Fibroblast of lung (primary cell): ENCODE data around the gene DIS3L2. TPM values are rescaled to one million over a fixed set of nuclear protein-coding genes. Genes with fewer than 3 reads are reported as not detected.
A peak's percentile ranks its signal among the peaks of the same experiment; 100 is the strongest.

Experiments used
- DNase-seq, 2 donors: peaks; one replicate each; pipeline versions ENCODE4 v3.0.0 to v3.0.0-alpha.2; 2010; ENCODE audit warnings: low read depth in 2 of 2
- H2AFZ ChIP-seq: 2 replicates; pipeline ENCODE4 v1.5.1; 2012; ENCODE audit warnings: low read length, control low read depth, inconsistent platforms
- H3K27ac ChIP-seq: 2 replicates; pipeline ENCODE4 v1.5.1; 2011; ENCODE audit warnings: low read length, control low read depth; ENCODE audit not compliant: insufficient read depth
- H3K27me3 ChIP-seq: 2 replicates; pipeline ENCODE4 v1.5.1; 2011; ENCODE audit warnings: mild to moderate bottlenecking, low read length; ENCODE audit not compliant: control insufficient read depth, insufficient read depth
- H3K36me3 ChIP-seq: 2 replicates; pipeline ENCODE4 v1.5.1; 2011; ENCODE audit warnings: low read length; ENCODE audit not compliant: control insufficient read depth, insufficient read depth
- H3K4me1 ChIP-seq: 2 replicates; pipeline ENCODE4 v1.5.1; 2011; ENCODE audit warnings: low read length; ENCODE audit not compliant: control insufficient read depth, insufficient read depth; ENCODE audit errors: extremely low read depth
- H3K4me2 ChIP-seq: 2 replicates; pipeline ENCODE4 v1.5.1; 2011; ENCODE audit warnings: low read length, control low read depth; ENCODE audit not compliant: insufficient read depth; ENCODE audit errors: extremely low read depth
- H3K4me3 ChIP-seq, 4 experiments: fragments of 200-600 bp in 1 of 4; sonication (generic) in 1 of 4; replicated peaks in 1 of 4; 2 replicates each; pipeline ENCODE4 v1.5.1; 2011 to 2016; ENCODE audit warnings: low read length in 4 of 4, low read depth in 3 of 4, mild to moderate bottlenecking in 3 of 4, control low read depth in 2 of 4, inconsistent platforms in 1 of 4, mixed read lengths in 1 of 4; ENCODE audit not compliant: insufficient read depth in 1 of 4; ENCODE audit errors: control extremely low read depth in 1 of 4
- H3K79me2 ChIP-seq: 2 replicates; pipeline ENCODE4 v1.5.1; 2012; ENCODE audit warnings: mild to moderate bottlenecking, low read length, inconsistent platforms; ENCODE audit not compliant: control insufficient read depth, insufficient read depth
- H3K9ac ChIP-seq: 2 replicates; pipeline ENCODE4 v1.5.1; 2011; ENCODE audit warnings: mild to moderate bottlenecking, low read length, control low read depth; ENCODE audit not compliant: insufficient read depth
- H3K9me3 ChIP-seq: 2 replicates; pipeline ENCODE4 v1.5.1; 2012; ENCODE audit warnings: low read depth, low read length; ENCODE audit not compliant: control insufficient read depth, insufficient read depth
- H4K20me1 ChIP-seq: 2 replicates; pipeline ENCODE4 v1.5.1; 2011; ENCODE audit warnings: low read length; ENCODE audit not compliant: control insufficient read depth, insufficient read depth; ENCODE audit errors: extremely low read depth
- EZH2 ChIP-seq: IDR thresholded peaks from 2 replicates; pipeline ENCODE4 v1.5.1; 2012; ENCODE audit warnings: low read length, control low read depth, mild to moderate bottlenecking; ENCODE audit errors: missing control alignments
- polyA plus RNA-seq, 2 donors: library from polyadenylated mRNA; depleted of rRNA in 1 of 2; stranded (reverse) in 1 of 2; unstranded in 1 of 2; fragments of >200 nt; gene quantifications; 2 replicates each; pipeline ENCODE4 v1.2.1, GENCODE V29; 2011 to 2012; ENCODE audit warnings: missing spikeins in 1 of 2
- total RNA-seq: library from RNA; depleted of rRNA; stranded (reverse); fragments of >200 nt; gene quantifications from 2 replicates; pipeline ENCODE4 v1.2.1, GENCODE V29; 2014
- TF ChIP-seq, protein P1 (sequence below), 2 donors: IDR thresholded peaks in 1 of 2; conservative IDR thresholded peaks in 1 of 2; 1 replicate in 1 of 2; 2 replicates in 1 of 2; pipeline ENCODE4 v1.5.1; 2011 to 2012; ENCODE audit warnings: low read length in 2 of 2, control low read depth in 1 of 2, inconsistent platforms in 1 of 2, low read depth in 1 of 2, mild to moderate bottlenecking in 1 of 2

DIS3L2 gene
- total and polyA plus RNA-seq, 2 donors (not counting 1 experiment from before 2014, with no cell fraction given), result 5.2 to 15.2 TPM

- TF ChIP-seq, protein P1, sequence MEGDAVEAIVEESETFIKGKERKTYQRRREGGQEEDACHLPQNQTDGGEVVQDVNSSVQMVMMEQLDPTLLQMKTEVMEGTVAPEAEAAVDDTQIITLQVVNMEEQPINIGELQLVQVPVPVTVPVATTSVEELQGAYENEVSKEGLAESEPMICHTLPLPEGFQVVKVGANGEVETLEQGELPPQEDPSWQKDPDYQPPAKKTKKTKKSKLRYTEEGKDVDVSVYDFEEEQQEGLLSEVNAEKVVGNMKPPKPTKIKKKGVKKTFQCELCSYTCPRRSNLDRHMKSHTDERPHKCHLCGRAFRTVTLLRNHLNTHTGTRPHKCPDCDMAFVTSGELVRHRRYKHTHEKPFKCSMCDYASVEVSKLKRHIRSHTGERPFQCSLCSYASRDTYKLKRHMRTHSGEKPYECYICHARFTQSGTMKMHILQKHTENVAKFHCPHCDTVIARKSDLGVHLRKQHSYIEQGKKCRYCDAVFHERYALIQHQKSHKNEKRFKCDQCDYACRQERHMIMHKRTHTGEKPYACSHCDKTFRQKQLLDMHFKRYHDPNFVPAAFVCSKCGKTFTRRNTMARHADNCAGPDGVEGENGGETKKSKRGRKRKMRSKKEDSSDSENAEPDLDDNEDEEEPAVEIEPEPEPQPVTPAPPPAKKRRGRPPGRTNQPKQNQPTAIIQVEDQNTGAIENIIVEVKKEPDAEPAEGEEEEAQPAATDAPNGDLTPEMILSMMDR (conservative IDR thresholded peaks at IDR 0.05 in 1 of 2, IDR thresholded peaks at IDR 0.05 in 1 of 2; ENCODE audit: low read depth in 1 of 2, low read length in 2 of 2), result no peak
- no peak for TF ChIP-seq EZH2
- Histone ChIP-seq H3K4me2 (no peak overlapping the region), H3K9ac (no peak overlapping the region), H3K4me3 (no peak overlapping the region), H3K27ac (no peak overlapping the region), H3K27me3 (no peaks in the 10 kb centered on the region), H3K36me3 (peaks cover 1% of the 10 kb centered on the region), H3K79me2 (no peaks in the 10 kb centered on the region), H3K9me3 (no peaks in the 10 kb centered on the region), H3K4me1 (no peaks in the 10 kb centered on the region), H4K20me1 (no peaks in the 10 kb centered on the region), H2AFZ (no peak overlapping the region)
- DNase-seq, result no peak
Measured at GRCh38 chr2:232088771-232089170, 127.3 kb downstream of the DIS3L2 start.

DNA sequence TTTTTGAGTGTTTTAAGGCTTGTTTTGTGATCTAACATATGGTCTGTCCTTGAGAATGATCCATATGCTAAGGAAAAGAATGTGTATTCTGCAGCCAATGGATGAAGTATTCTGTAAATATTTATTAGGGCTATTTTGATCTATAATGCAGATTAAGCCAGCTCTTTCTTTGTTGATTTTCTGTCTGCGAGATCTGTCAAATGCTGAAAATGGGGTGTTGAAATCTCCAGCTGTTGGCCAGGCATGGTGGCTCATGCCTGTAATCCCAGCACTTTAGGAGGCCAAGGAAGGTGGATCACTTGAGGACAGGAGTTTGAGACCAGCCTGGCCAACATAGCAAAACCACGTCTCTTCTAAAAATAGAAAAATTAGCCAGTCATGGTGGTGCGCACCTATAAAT is 132.7 kb downstream of the DIS3L2 start:
- no peaks in the 10 kb centered on the region for H3K79me2 ChIP-seq
- peak in 1 of 2 donors; percentile 28 for DNase-seq
- H3K4me3 ChIP-seq, result no peak overlapping the region
- no peak overlapping the region for H3K4me2 ChIP-seq
- no peaks in the 10 kb centered on the region for H3K9me3 ChIP-seq
- no peak overlapping the region for H2AFZ ChIP-seq
- no peak overlapping the region for H3K27ac ChIP-seq
- H3K4me1 ChIP-seq, result no peaks in the 10 kb centered on the region
- no peaks in the 10 kb centered on the region for H4K20me1 ChIP-seq
- no peak overlapping the region for H3K9ac ChIP-seq
- no peaks in the 10 kb centered on the region for H3K27me3 ChIP-seq
- no peaks in the 10 kb centered on the region for H3K36me3 ChIP-seq
- no peak for TF ChIP-seq EZH2
- TF ChIP-seq, protein P1 (conservative IDR thresholded peaks at IDR 0.05 in 1 of 2, IDR thresholded peaks at IDR 0.05 in 1 of 2; ENCODE audit: low read depth in 1 of 2, low read length in 2 of 2), result no peak

DNA sequence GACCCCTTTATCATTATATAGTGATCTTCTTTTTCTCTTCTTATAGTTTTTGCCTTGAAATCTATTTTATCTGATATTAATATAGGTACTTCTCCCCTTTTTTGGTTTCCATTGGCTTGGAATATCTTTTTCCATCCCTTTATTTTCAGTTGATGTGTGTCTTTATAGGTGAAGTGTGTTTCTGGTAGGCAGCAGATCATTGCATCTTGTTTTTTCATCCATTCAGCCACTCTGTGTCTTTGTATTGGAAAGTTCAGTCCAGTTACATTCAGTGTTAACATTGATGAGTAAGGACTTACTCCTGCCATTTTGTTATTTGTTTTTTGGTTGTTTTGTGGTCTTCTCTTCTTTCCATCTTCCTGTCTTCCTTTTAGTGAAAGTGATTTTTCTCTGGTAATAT is 133.4 kb downstream of the DIS3L2 start:
- DNase-seq, result no peak
- TF ChIP-seq, protein P1 (conservative IDR thresholded peaks at IDR 0.05 in 1 of 2, IDR thresholded peaks at IDR 0.05 in 1 of 2; ENCODE audit: low read depth in 1 of 2, low read length in 2 of 2), result no peak
- TF ChIP-seq EZH2, result no peak
- no peak overlapping the region for H3K27ac ChIP-seq
- no peaks in the 10 kb centered on the region for H4K20me1 ChIP-seq
- H3K9ac ChIP-seq, result no peak overlapping the region
- H3K36me3 ChIP-seq, result no peaks in the 10 kb centered on the region
- H3K9me3 ChIP-seq, result no peaks in the 10 kb centered on the region
- no peak overlapping the region for H3K4me2 ChIP-seq
- no peaks in the 10 kb centered on the region for H3K27me3 ChIP-seq
- H3K4me1 ChIP-seq, result no peaks in the 10 kb centered on the region
- no peak overlapping the region for H3K4me3 ChIP-seq
- no peaks in the 10 kb centered on the region for H3K79me2 ChIP-seq
- no peak overlapping the region for H2AFZ ChIP-seq
